ENCODE data around the gene ADSL.

DNA sequence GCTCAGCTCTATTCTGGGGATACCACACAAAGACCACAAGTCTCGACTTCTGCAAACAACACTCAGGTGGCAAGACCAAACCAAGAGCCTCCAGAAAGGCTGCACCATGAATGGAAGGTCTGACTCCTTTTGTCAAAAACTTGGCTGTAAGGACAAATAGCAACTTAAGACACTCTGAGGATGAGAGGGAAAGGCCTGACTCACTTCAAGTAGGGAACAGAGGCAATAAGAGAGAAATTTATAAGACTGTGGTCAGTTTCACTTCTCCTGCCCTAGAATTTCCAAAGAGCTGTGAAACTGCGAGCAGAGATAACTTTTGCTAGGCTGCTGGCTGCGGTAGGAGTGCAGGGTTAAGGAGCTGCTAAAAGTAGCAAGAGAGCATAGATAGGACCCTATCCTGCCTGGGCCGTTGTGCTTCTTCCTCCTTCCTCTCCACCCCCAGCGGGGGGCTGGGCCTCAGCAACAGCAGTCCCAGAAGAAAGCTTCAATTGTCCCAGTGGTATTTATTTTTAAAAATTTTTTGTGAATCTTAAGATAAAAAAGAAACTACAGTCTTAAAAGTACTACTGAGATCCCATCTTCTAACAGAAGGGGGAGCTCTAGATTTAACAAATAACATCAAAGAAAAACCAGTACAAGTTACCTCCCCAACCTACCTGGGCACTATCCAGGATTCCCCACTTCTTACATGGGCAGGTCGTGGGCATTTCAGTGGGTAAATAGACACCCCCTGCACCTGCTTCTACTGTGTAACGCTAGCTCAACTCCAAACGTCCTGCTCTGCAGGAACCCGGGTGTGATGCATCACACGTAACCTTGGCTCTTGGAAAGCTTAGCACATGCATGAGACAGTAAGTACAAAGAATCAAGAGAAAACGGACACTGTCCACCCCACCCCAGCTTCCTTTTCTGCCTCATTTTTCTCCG, 90.5 kb downstream of the ADSL start:
- TF ChIP-seq, protein P1, sequence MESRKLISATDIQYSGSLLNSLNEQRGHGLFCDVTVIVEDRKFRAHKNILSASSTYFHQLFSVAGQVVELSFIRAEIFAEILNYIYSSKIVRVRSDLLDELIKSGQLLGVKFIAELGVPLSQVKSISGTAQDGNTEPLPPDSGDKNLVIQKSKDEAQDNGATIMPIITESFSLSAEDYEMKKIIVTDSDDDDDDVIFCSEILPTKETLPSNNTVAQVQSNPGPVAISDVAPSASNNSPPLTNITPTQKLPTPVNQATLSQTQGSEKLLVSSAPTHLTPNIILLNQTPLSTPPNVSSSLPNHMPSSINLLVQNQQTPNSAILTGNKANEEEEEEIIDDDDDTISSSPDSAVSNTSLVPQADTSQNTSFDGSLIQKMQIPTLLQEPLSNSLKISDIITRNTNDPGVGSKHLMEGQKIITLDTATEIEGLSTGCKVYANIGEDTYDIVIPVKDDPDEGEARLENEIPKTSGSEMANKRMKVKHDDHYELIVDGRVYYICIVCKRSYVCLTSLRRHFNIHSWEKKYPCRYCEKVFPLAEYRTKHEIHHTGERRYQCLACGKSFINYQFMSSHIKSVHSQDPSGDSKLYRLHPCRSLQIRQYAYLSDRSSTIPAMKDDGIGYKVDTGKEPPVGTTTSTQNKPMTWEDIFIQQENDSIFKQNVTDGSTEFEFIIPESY (IDR thresholded peaks at IDR 0.05) = no peak
- TF ChIP-seq TAF1 (conservative IDR thresholded peaks at IDR 0.05) (no peak), JUND (IDR thresholded peaks at IDR 0.05) (no peak), RAD21 (IDR thresholded peaks at IDR 0.05) (peak; percentile 75 to 76), HNF4A (conservative IDR thresholded peaks at IDR 0.05) (no peak), YY1 (IDR thresholded peaks at IDR 0.05) (no peak), EGR1 (IDR thresholded peaks at IDR 0.05; ENCODE audit: low read depth in 2 of 2) (no peak), GABPA (IDR thresholded peaks at IDR 0.05 in 1 of 2, conservative IDR thresholded peaks at IDR 0.05 in 1 of 2) (no peak), HNF4G (IDR thresholded peaks at IDR 0.05) (no peak), FOXA1 (IDR thresholded peaks at IDR 0.05) (no peak)
- TF ChIP-seq, protein P2, sequence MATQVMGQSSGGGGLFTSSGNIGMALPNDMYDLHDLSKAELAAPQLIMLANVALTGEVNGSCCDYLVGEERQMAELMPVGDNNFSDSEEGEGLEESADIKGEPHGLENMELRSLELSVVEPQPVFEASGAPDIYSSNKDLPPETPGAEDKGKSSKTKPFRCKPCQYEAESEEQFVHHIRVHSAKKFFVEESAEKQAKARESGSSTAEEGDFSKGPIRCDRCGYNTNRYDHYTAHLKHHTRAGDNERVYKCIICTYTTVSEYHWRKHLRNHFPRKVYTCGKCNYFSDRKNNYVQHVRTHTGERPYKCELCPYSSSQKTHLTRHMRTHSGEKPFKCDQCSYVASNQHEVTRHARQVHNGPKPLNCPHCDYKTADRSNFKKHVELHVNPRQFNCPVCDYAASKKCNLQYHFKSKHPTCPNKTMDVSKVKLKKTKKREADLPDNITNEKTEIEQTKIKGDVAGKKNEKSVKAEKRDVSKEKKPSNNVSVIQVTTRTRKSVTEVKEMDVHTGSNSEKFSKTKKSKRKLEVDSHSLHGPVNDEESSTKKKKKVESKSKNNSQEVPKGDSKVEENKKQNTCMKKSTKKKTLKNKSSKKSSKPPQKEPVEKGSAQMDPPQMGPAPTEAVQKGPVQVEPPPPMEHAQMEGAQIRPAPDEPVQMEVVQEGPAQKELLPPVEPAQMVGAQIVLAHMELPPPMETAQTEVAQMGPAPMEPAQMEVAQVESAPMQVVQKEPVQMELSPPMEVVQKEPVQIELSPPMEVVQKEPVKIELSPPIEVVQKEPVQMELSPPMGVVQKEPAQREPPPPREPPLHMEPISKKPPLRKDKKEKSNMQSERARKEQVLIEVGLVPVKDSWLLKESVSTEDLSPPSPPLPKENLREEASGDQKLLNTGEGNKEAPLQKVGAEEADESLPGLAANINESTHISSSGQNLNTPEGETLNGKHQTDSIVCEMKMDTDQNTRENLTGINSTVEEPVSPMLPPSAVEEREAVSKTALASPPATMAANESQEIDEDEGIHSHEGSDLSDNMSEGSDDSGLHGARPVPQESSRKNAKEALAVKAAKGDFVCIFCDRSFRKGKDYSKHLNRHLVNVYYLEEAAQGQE (IDR thresholded peaks at IDR 0.05) = no peak
- TF ChIP-seq, protein P3, sequence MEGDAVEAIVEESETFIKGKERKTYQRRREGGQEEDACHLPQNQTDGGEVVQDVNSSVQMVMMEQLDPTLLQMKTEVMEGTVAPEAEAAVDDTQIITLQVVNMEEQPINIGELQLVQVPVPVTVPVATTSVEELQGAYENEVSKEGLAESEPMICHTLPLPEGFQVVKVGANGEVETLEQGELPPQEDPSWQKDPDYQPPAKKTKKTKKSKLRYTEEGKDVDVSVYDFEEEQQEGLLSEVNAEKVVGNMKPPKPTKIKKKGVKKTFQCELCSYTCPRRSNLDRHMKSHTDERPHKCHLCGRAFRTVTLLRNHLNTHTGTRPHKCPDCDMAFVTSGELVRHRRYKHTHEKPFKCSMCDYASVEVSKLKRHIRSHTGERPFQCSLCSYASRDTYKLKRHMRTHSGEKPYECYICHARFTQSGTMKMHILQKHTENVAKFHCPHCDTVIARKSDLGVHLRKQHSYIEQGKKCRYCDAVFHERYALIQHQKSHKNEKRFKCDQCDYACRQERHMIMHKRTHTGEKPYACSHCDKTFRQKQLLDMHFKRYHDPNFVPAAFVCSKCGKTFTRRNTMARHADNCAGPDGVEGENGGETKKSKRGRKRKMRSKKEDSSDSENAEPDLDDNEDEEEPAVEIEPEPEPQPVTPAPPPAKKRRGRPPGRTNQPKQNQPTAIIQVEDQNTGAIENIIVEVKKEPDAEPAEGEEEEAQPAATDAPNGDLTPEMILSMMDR (IDR thresholded peaks at IDR 0.05; ENCODE audit: low read depth, low read length, missing input control) = peak; percentile 45

Data from liver (tissue), 3 donors.